Measurements from ENCODE around the gene EIF4E1B. TPM values are rescaled to one million over a fixed set of nuclear protein-coding genes. Genes with fewer than 3 reads are reported as not detected.
A peak's percentile ranks its signal among the peaks of the same experiment; 100 is the strongest.

Gene EIF4E1B
- total and polyA plus RNA-seq, 2 experiments from 2014 or later = not detected

GRCh38 chr5:176646707-176647029, 16.2 kb downstream of the EIF4E1B start:
- DNase-seq (ENCODE audit: low read depth in 1 of 2, low spot score in 1 of 2) = no peak
- Histone ChIP-seq H3K4me3 (no peak overlapping the region), H3K27ac (no peak overlapping the region), H3K4me1 (ENCODE audit: low read depth) (no peaks in the 10 kb centered on the region), H3K36me3 (no peaks in the 10 kb centered on the region), H3K27me3 (no peaks in the 10 kb centered on the region), H3K9me3 (ENCODE audit: low read depth) (no peaks in the 10 kb centered on the region)
- TF ChIP-seq CTCF (IDR thresholded peaks at IDR 0.05; ENCODE audit: low read depth, low read length) = no peak

- DNase-seq (ENCODE audit: low read depth in 1 of 2, low spot score in 1 of 2) = peak; percentile 99 to 100
- no peaks in the 10 kb centered on the region for H3K9me3 ChIP-seq (ENCODE audit: low read depth)
- no peaks in the 10 kb centered on the region for H3K36me3 ChIP-seq
- peak within 1 kb of the TSS; percentile 57 for H3K4me3 ChIP-seq
- H3K27me3 ChIP-seq = no peaks in the 10 kb centered on the region
- peak; percentile 40 for TF ChIP-seq CTCF (IDR thresholded peaks at IDR 0.05; ENCODE audit: low read depth, low read length)
- H3K27ac ChIP-seq = no peak within 1 kb of the TSS
- no peaks in the 10 kb centered on the region for H3K4me1 ChIP-seq (ENCODE audit: low read depth)
Observed at GRCh38 chr5:176647030-176647842, 16.8 kb downstream of the EIF4E1B start, which contains the start of gene TSPAN17. TSPAN17 (plus strand) TSS chr5:176647484; CDS start chr5:176647616, 132 bp downstream.

- DNase-seq (ENCODE audit: low read depth in 1 of 2, low spot score in 1 of 2) = peak; percentile 36 to 54
- H3K4me1 ChIP-seq (ENCODE audit: low read depth) = no peaks in the 10 kb centered on the region
- no peaks in the 10 kb centered on the region for H3K27me3 ChIP-seq
- H3K9me3 ChIP-seq (ENCODE audit: low read depth) = no peaks in the 10 kb centered on the region
- peaks cover 1% of the 10 kb centered on the region for H3K36me3 ChIP-seq
- H3K4me3 ChIP-seq = peak overlapping the region; percentile 57
- TF ChIP-seq CTCF (IDR thresholded peaks at IDR 0.05; ENCODE audit: low read depth, low read length) = no peak
- H3K27ac ChIP-seq = no peak overlapping the region
Observed at GRCh38 chr5:176647843-176648473, 17.5 kb downstream of the EIF4E1B start.

GRCh38 chr5:176648474-176649194, 18.2 kb downstream of the EIF4E1B start:
- no peak for DNase-seq (ENCODE audit: low read depth in 1 of 2, low spot score in 1 of 2)
- no peaks in the 10 kb centered on the region for H3K9me3 ChIP-seq (ENCODE audit: low read depth)
- H3K4me1 ChIP-seq (ENCODE audit: low read depth) = no peaks in the 10 kb centered on the region
- no peak for TF ChIP-seq CTCF (IDR thresholded peaks at IDR 0.05; ENCODE audit: low read depth, low read length)
- peaks cover 6% of the 10 kb centered on the region for H3K36me3 ChIP-seq
- no peaks in the 10 kb centered on the region for H3K27me3 ChIP-seq
- no peak overlapping the region for H3K27ac ChIP-seq
- peak overlapping the region; percentile 57 for H3K4me3 ChIP-seq

- no peak overlapping the region for H3K27ac ChIP-seq
- H3K4me1 ChIP-seq (ENCODE audit: low read depth) = no peaks in the 10 kb centered on the region
- no peaks in the 10 kb centered on the region for H3K9me3 ChIP-seq (ENCODE audit: low read depth)
- no peak overlapping the region for H3K4me3 ChIP-seq
- no peak for DNase-seq (ENCODE audit: low read depth in 1 of 2, low spot score in 1 of 2)
- H3K36me3 ChIP-seq = peaks cover 7% of the 10 kb centered on the region
- no peaks in the 10 kb centered on the region for H3K27me3 ChIP-seq
- no peak for TF ChIP-seq CTCF (IDR thresholded peaks at IDR 0.05; ENCODE audit: low read depth, low read length)
Observed at GRCh38 chr5:176650354-176650884, 19.9 kb downstream of the EIF4E1B start.
